GM10266 (cell line): ENCODE data around the gene KIAA0586.

ENCODE experiments used
- DNase-seq: peaks from one replicate; pipeline ENCODE4 v3.0.0; 2012; ENCODE audit errors: extremely low spot score
- TF ChIP-seq, protein P1 (sequence below): IDR thresholded peaks from 2 replicates; pipeline ENCODE4 v1.5.1; 2012; ENCODE audit warnings: mild to moderate bottlenecking, low read depth; ENCODE audit not compliant: control insufficient read depth, insufficient read depth; ENCODE audit errors: missing control alignments

Gene KIAA0586

DNA sequence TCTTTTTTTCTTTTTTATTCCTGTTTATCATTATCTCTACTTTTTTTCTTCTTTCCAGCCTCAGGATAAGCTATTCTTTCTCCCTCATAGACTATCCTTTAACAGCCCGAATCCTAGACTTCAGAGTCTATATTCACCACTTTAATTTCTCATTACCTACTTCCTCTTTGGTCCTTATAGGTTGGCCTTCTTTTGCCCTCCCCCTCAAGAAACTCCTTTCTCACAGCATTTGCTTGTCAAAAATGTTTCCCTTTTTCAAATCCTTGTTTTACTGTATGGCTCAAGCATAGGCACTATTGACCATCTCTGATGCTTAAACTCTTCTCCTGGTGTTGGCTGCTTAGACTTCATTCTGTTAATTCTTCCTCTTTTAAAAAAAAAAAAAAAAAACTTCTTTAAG is 52.5 kb downstream of the KIAA0586 start:
- no peak for DNase-seq
- TF ChIP-seq, protein P1, sequence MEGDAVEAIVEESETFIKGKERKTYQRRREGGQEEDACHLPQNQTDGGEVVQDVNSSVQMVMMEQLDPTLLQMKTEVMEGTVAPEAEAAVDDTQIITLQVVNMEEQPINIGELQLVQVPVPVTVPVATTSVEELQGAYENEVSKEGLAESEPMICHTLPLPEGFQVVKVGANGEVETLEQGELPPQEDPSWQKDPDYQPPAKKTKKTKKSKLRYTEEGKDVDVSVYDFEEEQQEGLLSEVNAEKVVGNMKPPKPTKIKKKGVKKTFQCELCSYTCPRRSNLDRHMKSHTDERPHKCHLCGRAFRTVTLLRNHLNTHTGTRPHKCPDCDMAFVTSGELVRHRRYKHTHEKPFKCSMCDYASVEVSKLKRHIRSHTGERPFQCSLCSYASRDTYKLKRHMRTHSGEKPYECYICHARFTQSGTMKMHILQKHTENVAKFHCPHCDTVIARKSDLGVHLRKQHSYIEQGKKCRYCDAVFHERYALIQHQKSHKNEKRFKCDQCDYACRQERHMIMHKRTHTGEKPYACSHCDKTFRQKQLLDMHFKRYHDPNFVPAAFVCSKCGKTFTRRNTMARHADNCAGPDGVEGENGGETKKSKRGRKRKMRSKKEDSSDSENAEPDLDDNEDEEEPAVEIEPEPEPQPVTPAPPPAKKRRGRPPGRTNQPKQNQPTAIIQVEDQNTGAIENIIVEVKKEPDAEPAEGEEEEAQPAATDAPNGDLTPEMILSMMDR, result no peak

DNA sequence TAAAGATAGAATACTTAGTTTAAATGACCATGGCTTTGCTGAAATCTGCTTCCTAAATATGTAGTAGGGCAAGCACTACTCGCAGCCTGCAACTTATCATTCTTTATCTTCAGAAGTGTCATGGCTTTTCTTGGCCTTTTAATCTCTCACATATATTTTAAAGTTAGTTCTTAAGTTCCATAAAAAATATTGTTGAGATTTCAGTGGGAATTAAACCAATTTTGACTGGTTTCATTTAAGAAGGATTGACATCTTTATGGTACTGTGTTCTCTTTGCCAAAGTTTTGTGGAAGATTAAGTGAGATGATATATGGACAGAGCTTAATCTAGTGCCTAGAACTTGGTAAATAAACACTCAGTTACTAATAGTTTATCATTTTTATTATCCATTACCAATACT is 56.7 kb downstream of the KIAA0586 start:
- TF ChIP-seq, protein P1, result no peak

DNA sequence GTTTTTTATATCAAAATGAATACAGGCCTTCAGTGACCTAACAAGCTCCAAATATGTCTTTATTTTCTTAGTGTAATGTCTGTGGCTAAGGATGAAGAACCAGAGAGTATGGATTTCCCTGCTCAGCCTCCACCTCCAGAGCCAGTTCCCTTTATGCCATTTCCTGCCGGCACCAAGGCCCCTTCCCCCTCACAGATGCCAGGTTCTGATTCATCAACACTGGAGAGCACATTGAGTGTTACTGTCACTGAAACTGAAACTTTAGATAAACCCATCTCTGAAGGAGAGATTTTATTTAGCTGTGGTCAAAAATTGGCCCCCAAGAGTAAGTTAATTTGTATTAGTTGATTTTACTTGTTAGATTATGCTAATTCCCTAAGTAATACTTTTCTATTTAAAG is 61.0 kb downstream of the KIAA0586 start:
- TF ChIP-seq, protein P1, result no peak
- no peak for DNase-seq

More for the DNA sequence above, 56.7 kb downstream of the KIAA0586 start:
- DNase-seq, result no peak

DNA sequence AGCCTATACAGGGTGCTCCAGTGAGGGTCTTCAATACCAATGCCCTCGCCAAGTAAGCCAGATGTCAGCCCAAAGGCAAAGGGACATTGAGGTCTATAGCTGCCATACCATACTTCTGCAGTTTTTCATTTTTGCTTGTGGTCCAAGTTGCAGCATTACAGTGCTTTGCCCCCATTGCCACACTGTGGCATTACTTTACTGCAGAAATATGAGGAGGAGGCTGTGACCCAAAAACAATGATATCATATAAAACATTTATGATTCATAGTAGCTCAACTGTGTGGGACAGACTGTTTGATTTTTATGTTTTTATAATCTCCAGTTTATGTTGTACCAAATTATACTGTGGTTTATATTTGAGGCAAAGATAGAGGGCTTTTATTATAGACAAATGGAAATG is 64.1 kb downstream of the KIAA0586 start:
- no peak for DNase-seq

DNA sequence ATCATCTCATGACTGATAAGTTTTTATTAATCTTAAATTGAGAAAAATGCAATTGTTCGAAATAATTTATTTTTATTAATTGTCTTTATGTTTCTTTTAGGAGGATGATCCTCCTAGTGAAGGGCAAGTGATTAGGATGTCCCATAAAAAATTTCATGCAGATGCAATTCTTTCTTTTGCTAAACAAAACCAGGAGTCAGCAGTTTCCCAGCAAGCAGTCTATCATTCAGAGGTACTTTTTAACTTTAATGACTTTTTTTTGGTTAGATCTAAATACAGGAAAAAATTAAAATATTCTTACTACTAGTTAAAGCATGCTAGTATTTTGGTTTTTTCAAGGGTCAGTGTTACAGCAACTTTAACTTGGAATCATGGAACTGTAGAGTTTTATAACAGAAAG is 64.5 kb downstream of the KIAA0586 start:
- TF ChIP-seq, protein P1, result no peak
- DNase-seq, result no peak

More for the DNA sequence above, 64.1 kb downstream of the KIAA0586 start:
- TF ChIP-seq, protein P1, result no peak

DNA sequence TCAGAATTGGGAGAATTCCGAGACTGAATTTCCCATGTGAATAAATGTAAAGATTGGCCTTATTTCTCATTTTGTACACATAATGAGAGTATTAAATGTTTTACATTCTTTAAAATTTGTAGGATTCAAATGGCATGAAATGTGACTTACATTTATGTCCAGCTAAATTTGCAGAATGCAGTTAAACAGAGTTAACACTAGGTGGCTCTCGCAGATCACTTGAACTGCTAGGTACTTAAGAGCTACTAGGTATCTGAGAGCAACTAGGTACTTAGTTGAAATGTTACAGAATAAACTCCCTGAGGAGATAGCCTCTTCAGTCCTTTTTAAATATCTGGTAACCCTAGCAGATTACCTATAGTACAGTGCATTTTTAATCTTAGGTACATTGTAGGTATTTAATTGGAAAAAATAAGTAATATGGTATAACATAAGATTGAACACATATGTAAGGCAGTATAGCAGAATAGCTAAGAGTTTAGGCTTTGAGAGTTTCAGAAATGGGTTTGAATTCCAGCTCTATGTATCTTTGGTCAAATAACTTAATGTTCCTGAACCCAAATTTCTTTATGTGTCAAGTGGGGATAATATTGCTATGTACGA is 73.8 kb downstream of the KIAA0586 start:
- DNase-seq, result peak; percentile 29
- TF ChIP-seq, protein P1, result peak; percentile 80

DNA sequence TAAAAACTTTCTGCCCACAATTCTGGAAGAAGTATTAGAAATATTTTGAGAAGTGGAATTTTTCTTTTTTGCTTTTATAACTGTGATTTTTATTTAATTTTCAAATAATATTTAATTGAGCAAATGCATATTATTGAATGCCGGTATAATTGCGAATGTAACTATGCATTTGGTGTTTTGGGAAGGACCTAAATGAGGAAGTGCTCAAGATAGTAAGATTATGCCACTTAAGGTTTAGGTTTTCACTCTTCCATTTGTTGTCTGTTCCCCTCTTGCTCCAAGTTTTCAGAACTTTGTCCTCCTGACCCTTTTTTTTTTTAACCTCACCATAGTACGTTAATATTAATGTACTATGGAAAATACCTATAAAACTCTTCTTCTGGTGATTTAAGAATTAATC is 85.8 kb downstream of the KIAA0586 start:
- no peak for DNase-seq
- TF ChIP-seq, protein P1, result no peak
